Cardiac muscle cell (in vitro differentiated cells and primary cell): ENCODE results near the gene SH3TC1. TPM values are rescaled to one million over a fixed set of nuclear protein-coding genes. Genes with fewer than 3 reads are reported as not detected.

Experiments used
- DNase-seq, 2 donors: peaks; one replicate each; pipeline versions ENCODE4 v3.0.0 to v3.0.0-alpha.2; 2010 to 2017; ENCODE audit warnings: low read depth in 1 of 2, low spot score in 1 of 2
- H3K27ac ChIP-seq: fragments of 200-600 bp; sonication (generic); 2 replicates; pipeline ENCODE4 v1.5.1; 2016
- H3K27me3 ChIP-seq: fragments of 200-600 bp; sonication (generic); 2 replicates; pipeline ENCODE4 v1.6.0; 2016; ENCODE audit warnings: control low read depth
- H3K36me3 ChIP-seq: fragments of 200-600 bp; sonication (generic); 2 replicates; pipeline ENCODE4 v1.5.1; 2016; ENCODE audit warnings: control low read depth
- H3K4me1 ChIP-seq: fragments of 200-600 bp; sonication (generic); 2 replicates; pipeline ENCODE4 v1.8.1; 2017; ENCODE audit warnings: low read depth, mild to moderate bottlenecking, mixed run types
- H3K4me3 ChIP-seq: fragments of 200-600 bp; sonication (generic); 2 replicates; pipeline ENCODE4 v1.5.1; 2016; ENCODE audit warnings: mild to moderate bottlenecking
- H3K9me3 ChIP-seq: fragments of 200-600 bp; sonication (generic); 2 replicates; pipeline ENCODE4 v1.5.1; 2017; ENCODE audit warnings: low read depth, mild to moderate bottlenecking, control low read depth
- polyA plus RNA-seq: library from polyadenylated mRNA; unstranded; fragments of >200 nt; fragmentation: Nextera tagmentation; extraction: Ambion mirVana; gene quantifications from 2 replicates; pipeline ENCODE4 v1.2.1, GENCODE V29; 2016
- total RNA-seq: library from RNA; depleted of rRNA; stranded (reverse); fragments of >200 nt; gene quantifications from 2 replicates; pipeline ENCODE4 v1.2.3, GENCODE V29; 2016
- TF ChIP-seq, protein P1 (sequence below): IDR thresholded peaks from 2 replicates; pipeline ENCODE4 v1.5.1; 2012; ENCODE audit warnings: low read depth, mild to moderate bottlenecking, low read length

SH3TC1 gene
- total and polyA plus RNA-seq, 2 experiments from 2014 or later, result 0.57 to 3.8 TPM

DNA sequence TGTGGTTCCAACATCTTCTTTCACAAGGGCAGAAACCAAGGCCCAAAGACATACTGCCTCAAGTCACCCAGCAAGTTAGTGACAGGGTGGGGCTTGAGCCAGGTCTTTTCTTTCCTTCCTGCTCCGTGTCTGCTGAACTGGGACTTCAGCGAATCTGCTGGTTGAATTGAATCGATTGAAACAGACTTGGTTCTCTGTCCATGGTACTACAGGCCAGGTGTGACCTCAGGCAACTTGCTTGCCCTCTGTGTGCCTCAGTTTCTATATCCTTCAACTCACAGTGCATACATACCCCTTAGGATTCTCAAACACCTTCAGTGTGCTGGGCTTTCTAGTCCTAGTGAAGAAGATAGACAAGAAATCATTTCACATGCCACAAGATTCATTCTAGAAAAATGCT, 38.5 kb upstream of the SH3TC1 start:
- Histone ChIP-seq H3K9me3 (no peaks in the 10 kb centered on the region), H3K4me3 (no peak overlapping the region), H3K27ac (no peak overlapping the region), H3K4me1 (peaks cover 5% of the 10 kb centered on the region), H3K36me3 (no peaks in the 10 kb centered on the region), H3K27me3 (peaks cover 46% of the 10 kb centered on the region)
- DNase-seq, result no peak
- TF ChIP-seq, protein P1, sequence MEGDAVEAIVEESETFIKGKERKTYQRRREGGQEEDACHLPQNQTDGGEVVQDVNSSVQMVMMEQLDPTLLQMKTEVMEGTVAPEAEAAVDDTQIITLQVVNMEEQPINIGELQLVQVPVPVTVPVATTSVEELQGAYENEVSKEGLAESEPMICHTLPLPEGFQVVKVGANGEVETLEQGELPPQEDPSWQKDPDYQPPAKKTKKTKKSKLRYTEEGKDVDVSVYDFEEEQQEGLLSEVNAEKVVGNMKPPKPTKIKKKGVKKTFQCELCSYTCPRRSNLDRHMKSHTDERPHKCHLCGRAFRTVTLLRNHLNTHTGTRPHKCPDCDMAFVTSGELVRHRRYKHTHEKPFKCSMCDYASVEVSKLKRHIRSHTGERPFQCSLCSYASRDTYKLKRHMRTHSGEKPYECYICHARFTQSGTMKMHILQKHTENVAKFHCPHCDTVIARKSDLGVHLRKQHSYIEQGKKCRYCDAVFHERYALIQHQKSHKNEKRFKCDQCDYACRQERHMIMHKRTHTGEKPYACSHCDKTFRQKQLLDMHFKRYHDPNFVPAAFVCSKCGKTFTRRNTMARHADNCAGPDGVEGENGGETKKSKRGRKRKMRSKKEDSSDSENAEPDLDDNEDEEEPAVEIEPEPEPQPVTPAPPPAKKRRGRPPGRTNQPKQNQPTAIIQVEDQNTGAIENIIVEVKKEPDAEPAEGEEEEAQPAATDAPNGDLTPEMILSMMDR, result no peak

DNA sequence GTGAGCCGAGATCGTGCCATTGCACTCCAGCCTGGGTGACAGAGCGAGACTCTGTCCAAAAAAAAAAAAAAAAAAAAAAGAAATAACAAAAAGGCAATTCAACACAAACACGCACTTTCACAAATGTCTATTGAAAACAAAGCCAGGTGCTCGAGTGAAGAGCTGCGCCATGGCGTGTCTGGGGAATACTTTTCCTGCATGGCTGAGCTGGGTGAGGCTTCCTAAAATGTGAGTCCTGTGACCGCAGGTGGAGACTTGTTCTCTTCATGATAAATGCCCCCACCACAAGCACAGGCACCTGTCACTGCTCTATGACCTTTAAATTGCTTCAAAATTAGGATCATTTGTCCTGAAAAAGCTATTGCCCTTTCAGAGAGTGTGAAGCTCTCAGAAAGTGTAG, 36.5 kb upstream of the SH3TC1 start:
- H3K36me3 ChIP-seq, result no peaks in the 10 kb centered on the region
- DNase-seq, result no peak
- no peak overlapping the region for H3K4me3 ChIP-seq
- no peaks in the 10 kb centered on the region for H3K9me3 ChIP-seq
- peaks cover 5% of the 10 kb centered on the region for H3K4me1 ChIP-seq
- no peak overlapping the region for H3K27ac ChIP-seq
- TF ChIP-seq, protein P1, result no peak
- peaks cover 26% of the 10 kb centered on the region for H3K27me3 ChIP-seq

DNA sequence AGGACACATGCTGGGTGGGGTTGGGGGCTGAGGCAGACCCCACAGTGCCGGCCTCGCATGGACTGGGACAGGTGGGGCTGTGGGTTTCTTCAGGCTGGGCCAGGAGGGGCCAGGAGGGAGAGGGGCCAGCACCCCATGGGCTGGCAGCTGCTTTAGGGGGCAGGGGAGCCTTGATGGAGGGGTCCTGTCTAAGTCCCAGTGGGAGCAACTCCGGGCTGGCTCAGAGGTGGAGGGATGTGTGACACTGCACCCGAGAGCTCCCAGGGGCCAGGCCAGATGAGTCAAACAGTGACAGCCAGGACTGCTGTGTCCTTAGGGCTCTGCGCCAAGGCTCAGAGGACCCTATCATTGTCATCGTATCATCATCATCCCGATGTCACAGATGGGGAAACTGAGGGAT, 36.1 kb upstream of the SH3TC1 start:
- H3K4me3 ChIP-seq, result no peak overlapping the region
- no peak for DNase-seq
- H3K9me3 ChIP-seq, result no peaks in the 10 kb centered on the region
- no peaks in the 10 kb centered on the region for H3K36me3 ChIP-seq
- H3K27ac ChIP-seq, result no peak overlapping the region
- peaks cover 5% of the 10 kb centered on the region for H3K4me1 ChIP-seq
- TF ChIP-seq, protein P1, result no peak
- peaks cover 22% of the 10 kb centered on the region for H3K27me3 ChIP-seq

DNA sequence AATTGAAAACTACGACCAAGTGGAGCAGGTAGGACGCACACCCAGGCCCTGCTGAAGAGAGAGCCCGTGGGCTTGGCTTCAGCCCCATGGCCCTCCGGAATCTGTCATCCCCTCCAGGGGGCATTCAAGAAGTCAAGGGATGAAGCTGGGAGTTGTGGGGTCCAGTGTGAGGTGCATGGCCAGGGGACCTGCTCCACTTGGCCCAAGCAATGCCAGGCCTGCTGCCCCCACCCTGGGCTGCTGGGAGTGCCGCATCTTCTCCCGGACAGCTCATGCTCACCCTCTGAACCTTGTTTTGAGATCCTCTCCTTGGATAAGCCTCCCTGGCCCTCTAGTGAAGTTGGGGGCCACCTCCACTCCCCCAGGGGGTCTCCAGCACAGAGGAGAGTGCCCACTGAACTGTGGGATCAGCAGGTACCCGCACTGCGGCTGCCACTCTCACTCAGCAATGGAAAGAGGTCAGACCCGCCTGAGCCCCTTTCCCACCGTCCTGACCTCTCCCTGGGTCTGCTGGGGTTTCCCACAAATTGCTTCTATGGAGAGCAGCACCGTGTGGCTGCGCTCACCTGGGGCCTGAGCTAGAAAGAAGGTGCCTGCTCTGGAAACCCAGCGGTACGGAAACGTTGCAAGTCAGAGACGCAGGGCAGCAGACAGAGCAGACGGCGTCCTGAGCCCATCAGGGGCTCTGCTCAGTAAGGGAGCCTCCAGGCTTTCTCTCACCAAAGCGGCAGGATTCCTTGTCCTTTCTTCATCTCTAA, 35.5 kb upstream of the SH3TC1 start:
- H3K36me3 ChIP-seq, result no peaks in the 10 kb centered on the region
- no peak overlapping the region for H3K4me3 ChIP-seq
- peaks cover 5% of the 10 kb centered on the region for H3K4me1 ChIP-seq
- no peak for DNase-seq
- peaks cover 17% of the 10 kb centered on the region for H3K27me3 ChIP-seq
- H3K27ac ChIP-seq, result no peak overlapping the region
- TF ChIP-seq, protein P1, result no peak
- H3K9me3 ChIP-seq, result no peaks in the 10 kb centered on the region

DNA sequence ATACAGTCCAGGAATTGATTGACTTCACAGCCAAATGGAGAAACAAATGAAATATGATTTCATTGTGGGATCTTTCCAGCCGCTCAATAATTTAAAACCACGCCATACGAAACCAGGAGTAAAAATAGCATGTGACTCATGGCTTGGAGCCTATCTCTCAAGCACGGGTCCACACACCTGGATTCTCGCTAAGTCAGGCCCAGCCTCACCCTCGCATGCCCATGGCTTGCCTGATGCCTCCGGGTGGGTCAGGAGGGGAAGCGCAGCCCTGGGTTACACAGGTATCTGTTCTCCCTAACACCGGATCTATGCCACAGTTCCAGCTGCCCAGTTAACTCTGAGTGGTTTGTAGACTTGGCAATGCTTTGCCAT, 34.9 kb upstream of the SH3TC1 start:
- no peak overlapping the region for H3K4me3 ChIP-seq
- H3K27me3 ChIP-seq, result peaks cover 17% of the 10 kb centered on the region
- no peak for DNase-seq
- no peaks in the 10 kb centered on the region for H3K36me3 ChIP-seq
- peaks cover 5% of the 10 kb centered on the region for H3K4me1 ChIP-seq
- no peak overlapping the region for H3K27ac ChIP-seq
- no peaks in the 10 kb centered on the region for H3K9me3 ChIP-seq
- TF ChIP-seq, protein P1, result no peak
